GM23338 (cell line): ENCODE measurements around the gene SMOC2. TPM values are rescaled to one million over a fixed set of nuclear protein-coding genes. Genes with fewer than 3 reads are reported as not detected.

ENCODE experiments used
- ATAC-seq: fragments of 200-7000 bp; cut with Tn5 transposase; 3 replicates; pipeline ENCODE4 v1.9.1; 2020
- DNase-seq: peaks from one replicate; pipeline ENCODE4 v3.0.0-alpha.2; 2015; ENCODE audit warnings: low spot score
- H2AFZ ChIP-seq: fragments of 200-600 bp; sonication (generic); 2 replicates; pipeline ENCODE4 v1.8.0; 2016; ENCODE audit warnings: antibody characterized with exemption, mild to moderate bottlenecking, moderate library complexity
- H3F3A ChIP-seq: fragments of 200-600 bp; sonication (generic); replicated peaks from 2 replicates; pipeline ENCODE4 v1.8.0; 2017; ENCODE audit warnings: antibody characterized with exemption, mixed run types, low read depth
- H3K27ac ChIP-seq: fragments of 200-600 bp; sonication (generic); 2 replicates; pipeline ENCODE4 v1.6.1; 2016; ENCODE audit warnings: low read depth
- H3K27me3 ChIP-seq: fragments of 200-600 bp; sonication (generic); 2 replicates; pipeline ENCODE4 v1.8.0; 2016; ENCODE audit warnings: mild to moderate bottlenecking, mixed run types, moderate library complexity; ENCODE audit not compliant: insufficient read depth
- H3K36me3 ChIP-seq: fragments of 200-600 bp; sonication (generic); 2 replicates; pipeline ENCODE4 v1.8.0; 2016; ENCODE audit warnings: mild to moderate bottlenecking; ENCODE audit not compliant: insufficient read depth
- H3K4me1 ChIP-seq: fragments of 200-600 bp; sonication (generic); 2 replicates; pipeline ENCODE4 v1.8.0; 2016; ENCODE audit warnings: mild to moderate bottlenecking, moderate library complexity; ENCODE audit not compliant: insufficient read depth
- H3K4me2 ChIP-seq: fragments of 200-600 bp; sonication (generic); 2 replicates; pipeline ENCODE4 v1.7.1; 2017; ENCODE audit warnings: mixed run types
- H3K4me3 ChIP-seq: fragments of 200-600 bp; sonication (generic); 2 replicates; pipeline ENCODE4 v1.6.1; 2016; ENCODE audit warnings: mixed run types
- H3K79me2 ChIP-seq: fragments of 200-600 bp; sonication (generic); replicated peaks from 2 replicates; pipeline ENCODE4 v1.8.0; 2017; ENCODE audit warnings: mild to moderate bottlenecking; ENCODE audit not compliant: insufficient read depth
- H3K9me2 ChIP-seq: fragments of 200-600 bp; sonication (generic); 2 replicates; pipeline ENCODE4 v1.8.0; 2017; ENCODE audit not compliant: insufficient read depth
- H4K20me1 ChIP-seq: fragments of 200-600 bp; sonication (generic); replicated peaks from 2 replicates; pipeline ENCODE4 v1.8.0; 2017; ENCODE audit warnings: mild to moderate bottlenecking; ENCODE audit not compliant: insufficient read depth
- H3K27ac Mint-ChIP-seq: 2 replicates; pipeline ENCODE4 v1.8.0; 2020; ENCODE audit warnings: inconsistent platforms, mild to moderate bottlenecking, moderate library complexity, mixed read lengths
- H3K27me3 Mint-ChIP-seq: 3 replicates; pipeline ENCODE4 v1.8.0; 2022; ENCODE audit warnings: low read depth, mild to moderate bottlenecking, moderate library complexity, mixed read lengths, inconsistent platforms; ENCODE audit not compliant: insufficient read depth, poor library complexity
- H3K36me3 Mint-ChIP-seq: 3 replicates; pipeline ENCODE4 v1.8.0; 2021; ENCODE audit warnings: low read depth, mild to moderate bottlenecking, inconsistent platforms, moderate library complexity, mixed read lengths
- H3K4me1 Mint-ChIP-seq: 3 replicates; pipeline ENCODE4 v1.8.0; 2020; ENCODE audit warnings: mild to moderate bottlenecking, inconsistent platforms, mixed read lengths
- H3K4me3 Mint-ChIP-seq: 3 replicates; pipeline ENCODE4 v1.8.0; 2021; ENCODE audit warnings: moderate library complexity, mild to moderate bottlenecking, inconsistent platforms, mixed read lengths
- H3K9me3 Mint-ChIP-seq: 3 replicates; pipeline ENCODE4 v1.8.0; 2020; ENCODE audit warnings: moderate library complexity, mild to moderate bottlenecking, inconsistent platforms, mixed read lengths
- CREB1 ChIP-seq: fragments of 250-450 bp; sonication (Bioruptor Pico); IDR thresholded peaks from 2 replicates; pipeline ENCODE4 v1.5.0; 2020; ENCODE audit warnings: low read depth, mild to moderate bottlenecking, moderate library complexity
- CTCF ChIP-seq, 2 experiments: fragments of 200-600 bp in 1 of 2; sonication (generic) in 1 of 2; conservative IDR thresholded peaks; 2 replicates each; pipeline versions ENCODE4 v1.5.1 to v1.6.1; 2016 to 2017; ENCODE audit warnings: antibody characterized with exemption in 2 of 2, low read depth in 2 of 2, mild to moderate bottlenecking in 2 of 2, moderate library complexity in 1 of 2
- ETS1 ChIP-seq: IDR thresholded peaks from 2 replicates; pipeline ENCODE4 v1.6.1; 2016; ENCODE audit warnings: antibody characterized with exemption
- POLR2AphosphoS5 ChIP-seq: IDR thresholded peaks from 2 replicates; pipeline ENCODE4 v1.6.1; 2016; ENCODE audit warnings: antibody characterized with exemption, low read depth
- REST ChIP-seq: IDR thresholded peaks from one replicate; pipeline ENCODE4 v1.6.1; 2018; ENCODE audit warnings: antibody characterized with exemption; ENCODE audit not compliant: unreplicated experiment
- ZNF114 ChIP-seq: fragments of 250-450 bp; sonication (Bioruptor Pico); IDR thresholded peaks from 2 replicates; pipeline ENCODE4 v1.5.0; 2020; ENCODE audit warnings: mild to moderate bottlenecking, moderate library complexity
- ZNF331 ChIP-seq: fragments of 250-450 bp; sonication (Bioruptor Pico); IDR thresholded peaks from 2 replicates; pipeline ENCODE4 v1.5.0; 2020; ENCODE audit warnings: low read depth, mild to moderate bottlenecking, moderate library complexity
- ZNF462 ChIP-seq: fragments of 250-450 bp; sonication (Bioruptor Pico); IDR thresholded peaks from 2 replicates; pipeline ENCODE4 v1.5.0; 2020; ENCODE audit warnings: mild to moderate bottlenecking, moderate library complexity
- polyA plus RNA-seq: library from polyadenylated mRNA; unstranded; fragments of >200 nt; fragmentation: Nextera tagmentation; extraction: Ambion mirVana; gene quantifications from 2 replicates; pipeline ENCODE4 v1.2.1, GENCODE V29; 2016
- total RNA-seq: library from RNA; depleted of rRNA; stranded (reverse); fragments of >200 nt; shearing (Covaris generic); gene quantifications from 2 replicates; pipeline ENCODE4 v1.2.3, GENCODE V29; 2014

SMOC2 gene
- total and polyA plus RNA-seq, 2 experiments from 2014 or later = 4.3 to 6.5 TPM

- TF ChIP-seq ZNF462 (CRISPR knock-in tag) (no peak), REST (no peak), POLR2AphosphoS5 (no peak), ZNF114 (no peak), ZNF331 (CRISPR knock-in tag) (no peak), CREB1 (CRISPR knock-in tag) (no peak)
Observed at GRCh38 chr6:168447282-168447681, 6.3 kb downstream of the SMOC2 start (continued).

GRCh38 chr6:168447700-168448099, 6.7 kb downstream of the SMOC2 start:
- Histone ChIP-seq H3K27ac (no peak overlapping the region), H3K9me2 (no peaks in the 10 kb centered on the region; the same call in 1 of the 2 replicates), H3K36me3 (no peaks in the 10 kb centered on the region; the same call in 1 of the 2 replicates), H4K20me1 (no peaks in the 10 kb centered on the region), H3F3A (no peaks in the 10 kb centered on the region), H3K27me3 (peaks cover 18% of the 10 kb centered on the region), H3K4me1 (peaks cover 36% of the 10 kb centered on the region), H2AFZ (no peak overlapping the region), H3K4me3 (no peak overlapping the region), H3K79me2 (peaks cover 9% of the 10 kb centered on the region), H3K4me2 (no peak overlapping the region)
- Mint-ChIP-seq H3K4me3 (no peak overlapping the region), H3K27ac (no peak overlapping the region), H3K36me3 (no peaks in the 10 kb centered on the region), H3K9me3 (no peaks in the 10 kb centered on the region), H3K4me1 (peaks cover 40% of the 10 kb centered on the region), H3K27me3 (peaks cover 12% of the 10 kb centered on the region)
- no peak for DNase-seq
- no peak for ATAC-seq
- TF ChIP-seq CTCF (conservative IDR thresholded peaks at IDR 0.05; ENCODE audit: low read depth in 2 of 2) (no peak), ETS1 (no peak), ZNF114 (no peak), REST (no peak), ZNF331 (CRISPR knock-in tag) (no peak)
